Muscle layer of duodenum (tissue), 2 donors: Measurements from ENCODE around the gene MIOX.

Source experiments
- H3K27ac ChIP-seq: one replicate; pipeline ENCODE4 v1.7.0; 2013; ENCODE audit warnings: mild to moderate bottlenecking, low read length
- H3K27me3 ChIP-seq: one replicate; pipeline ENCODE4 v1.7.0; 2013; ENCODE audit warnings: low read depth, mild to moderate bottlenecking, control low read depth, low read length
- H3K36me3 ChIP-seq, 2 donors: one replicate each; pipeline ENCODE4 v1.7.0; 2013; ENCODE audit warnings: low read length in 2 of 2, control low read depth in 1 of 2, mild to moderate bottlenecking in 1 of 2; ENCODE audit not compliant: insufficient read depth in 2 of 2, control insufficient read depth in 1 of 2
- H3K4me1 ChIP-seq, 2 donors: one replicate each; pipeline ENCODE4 v1.7.0; 2013; ENCODE audit warnings: low read length in 2 of 2, mild to moderate bottlenecking in 2 of 2, control low read depth in 1 of 2, moderate library complexity in 1 of 2; ENCODE audit not compliant: insufficient read depth in 2 of 2, control insufficient read depth in 1 of 2
- H3K4me3 ChIP-seq, 2 donors: one replicate each; pipeline ENCODE4 v1.7.0; 2013; ENCODE audit warnings: low read length in 2 of 2, low read depth in 1 of 2, mild to moderate bottlenecking in 1 of 2
- H3K9me3 ChIP-seq, 2 donors: one replicate each; pipeline ENCODE4 v1.7.0; 2013; ENCODE audit warnings: low read length in 2 of 2, control low read depth in 1 of 2, mild to moderate bottlenecking in 1 of 2; ENCODE audit not compliant: control insufficient read depth in 1 of 2
- donor health status: healthy.

Gene MIOX

DNA sequence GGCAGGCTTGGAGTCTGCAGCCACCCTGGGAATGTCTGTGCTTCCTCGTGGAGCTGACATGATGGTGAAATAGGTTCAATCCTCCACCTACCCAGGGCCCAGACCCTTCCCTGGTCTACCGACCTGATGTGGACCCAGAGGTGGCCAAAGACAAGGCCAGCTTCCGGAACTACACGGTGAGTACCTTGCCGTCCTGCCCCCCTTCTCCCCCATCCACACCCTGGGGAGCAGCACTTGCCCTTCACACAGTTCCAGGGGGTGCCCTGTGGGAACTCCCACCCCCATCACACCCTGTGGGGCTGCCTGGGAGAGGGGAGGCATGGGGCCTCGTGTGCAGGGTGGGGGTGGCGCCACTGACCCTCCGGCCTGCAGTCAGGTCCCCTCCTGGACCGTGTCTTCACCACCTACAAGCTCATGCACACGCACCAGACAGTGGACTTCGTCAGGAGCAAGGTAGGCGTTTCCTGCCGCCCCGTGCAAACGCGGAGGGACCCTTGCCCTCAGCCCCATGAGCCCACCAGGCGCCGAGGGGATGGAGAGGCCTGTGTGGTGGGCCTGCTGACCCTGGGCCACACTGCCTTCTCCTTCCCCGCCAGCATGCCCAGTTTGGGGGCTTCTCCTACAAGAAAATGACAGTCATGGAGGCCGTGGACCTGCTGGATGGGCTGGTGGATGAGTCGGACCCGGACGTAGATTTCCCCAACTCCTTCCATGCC lies 789 bp downstream of the MIOX start:
- no peaks in the 10 kb centered on the region for H3K27me3 ChIP-seq
- no peak overlapping the region for H3K4me3 ChIP-seq
- H3K27ac ChIP-seq: no peak overlapping the region
- H3K4me1 ChIP-seq: no peaks in the 10 kb centered on the region
- no peaks in the 10 kb centered on the region for H3K36me3 ChIP-seq
- H3K9me3 ChIP-seq: no peaks in the 10 kb centered on the region

DNA sequence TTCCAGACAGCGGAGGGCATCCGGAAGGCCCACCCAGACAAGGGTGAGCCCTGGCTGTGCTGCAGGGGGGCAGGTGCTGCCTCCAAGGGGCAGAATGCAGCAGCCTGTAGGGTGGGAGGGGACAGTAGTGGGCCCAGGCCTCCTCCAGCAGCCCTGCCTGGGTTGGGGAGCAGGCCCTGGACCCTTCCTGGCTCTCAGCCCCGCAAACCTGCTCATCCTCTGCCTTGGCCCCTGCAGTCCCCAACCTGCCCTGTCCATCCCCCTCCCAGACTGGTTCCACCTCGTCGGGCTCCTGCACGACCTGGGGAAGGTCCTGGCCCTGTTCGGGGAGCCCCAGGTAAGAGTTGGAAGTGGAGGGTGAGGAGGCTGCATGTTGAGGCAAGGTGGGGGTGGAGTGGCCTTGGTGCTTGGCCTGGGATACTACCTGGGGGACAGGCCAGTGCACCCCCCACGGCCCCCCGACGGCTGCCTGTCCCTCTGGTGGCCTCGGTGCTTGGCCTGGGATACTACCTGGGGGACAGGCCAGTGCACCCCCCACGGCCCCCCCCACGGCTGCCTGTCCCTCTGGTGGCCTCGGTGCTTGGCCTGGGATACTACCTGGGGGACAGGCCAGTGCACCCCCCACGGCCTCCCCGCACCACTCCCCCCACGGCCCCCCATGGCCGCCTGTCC lies 1.5 kb downstream of the MIOX start:
- H3K27me3 ChIP-seq: no peaks in the 10 kb centered on the region
- no peak overlapping the region for H3K4me3 ChIP-seq
- no peaks in the 10 kb centered on the region for H3K36me3 ChIP-seq
- H3K4me1 ChIP-seq: no peaks in the 10 kb centered on the region
- no peaks in the 10 kb centered on the region for H3K9me3 ChIP-seq
- no peak overlapping the region for H3K27ac ChIP-seq

DNA sequence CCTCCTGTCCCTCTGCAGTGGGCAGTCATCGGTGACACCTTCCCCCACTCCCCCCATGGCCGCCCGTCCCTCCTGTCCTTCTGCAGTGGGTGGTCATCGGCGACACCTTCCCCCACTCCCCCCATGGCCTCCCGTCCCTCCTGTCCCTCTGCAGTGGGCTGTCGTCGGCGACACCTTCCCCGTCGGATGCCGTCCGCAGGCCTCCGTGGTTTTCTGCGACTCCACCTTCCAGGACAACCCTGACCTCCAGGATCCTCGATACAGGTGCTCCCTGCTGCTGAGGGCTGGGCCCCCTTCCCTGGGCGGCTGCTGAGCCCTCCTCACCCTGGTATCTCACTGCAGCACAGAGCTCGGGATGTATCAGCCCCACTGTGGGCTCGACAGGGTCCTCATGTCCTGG lies 2.2 kb downstream of the MIOX start:
- Histone ChIP-seq H3K4me3 (no peak overlapping the region), H3K27me3 (no peaks in the 10 kb centered on the region), H3K36me3 (no peaks in the 10 kb centered on the region), H3K9me3 (no peaks in the 10 kb centered on the region), H3K4me1 (no peaks in the 10 kb centered on the region), H3K27ac (no peak overlapping the region)

DNA sequence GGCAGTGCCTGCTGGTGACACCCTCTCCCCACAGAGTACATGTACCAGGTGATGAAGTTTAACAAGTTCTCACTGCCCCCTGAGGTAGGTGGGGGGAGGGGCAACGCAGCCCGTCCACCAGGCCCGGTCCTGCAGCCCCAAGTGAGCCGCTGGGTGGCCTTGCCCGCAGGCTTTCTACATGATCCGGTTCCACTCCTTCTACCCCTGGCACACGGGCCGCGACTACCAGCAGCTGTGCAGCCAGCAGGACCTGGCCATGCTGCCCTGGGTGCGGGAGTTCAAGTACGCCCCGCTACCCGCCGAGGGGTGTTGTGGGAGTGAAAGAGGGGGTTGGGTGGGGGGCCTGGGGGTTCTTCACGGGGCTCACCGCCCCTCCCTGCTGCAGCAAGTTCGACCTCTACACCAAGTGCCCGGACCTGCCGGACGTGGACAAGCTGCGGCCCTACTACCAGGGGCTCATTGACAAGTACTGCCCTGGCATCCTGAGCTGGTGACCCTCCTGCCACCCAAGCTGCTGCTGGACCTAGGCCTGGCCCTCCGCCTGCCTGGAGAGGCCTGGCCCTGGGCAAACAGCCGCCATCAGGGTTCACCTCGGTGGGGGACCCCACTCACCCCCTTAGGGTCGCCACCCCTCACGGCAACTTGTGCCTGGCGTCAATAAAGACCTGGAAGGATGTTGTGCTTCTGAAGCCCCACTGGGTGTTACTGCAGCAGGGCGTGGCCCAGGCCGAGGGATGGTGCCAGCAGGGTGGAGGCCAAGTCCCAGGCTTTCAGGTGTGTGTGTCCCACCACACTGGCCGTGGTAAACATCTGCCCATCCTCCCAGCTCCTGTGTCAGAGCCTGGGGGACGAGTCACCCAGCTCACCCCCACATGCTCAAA lies 2.9 kb downstream of the MIOX start:
- Histone ChIP-seq H3K9me3 (no peaks in the 10 kb centered on the region), H3K36me3 (no peaks in the 10 kb centered on the region), H3K27ac (no peak overlapping the region), H3K4me3 (no peak overlapping the region), H3K4me1 (no peaks in the 10 kb centered on the region), H3K27me3 (no peaks in the 10 kb centered on the region)

DNA sequence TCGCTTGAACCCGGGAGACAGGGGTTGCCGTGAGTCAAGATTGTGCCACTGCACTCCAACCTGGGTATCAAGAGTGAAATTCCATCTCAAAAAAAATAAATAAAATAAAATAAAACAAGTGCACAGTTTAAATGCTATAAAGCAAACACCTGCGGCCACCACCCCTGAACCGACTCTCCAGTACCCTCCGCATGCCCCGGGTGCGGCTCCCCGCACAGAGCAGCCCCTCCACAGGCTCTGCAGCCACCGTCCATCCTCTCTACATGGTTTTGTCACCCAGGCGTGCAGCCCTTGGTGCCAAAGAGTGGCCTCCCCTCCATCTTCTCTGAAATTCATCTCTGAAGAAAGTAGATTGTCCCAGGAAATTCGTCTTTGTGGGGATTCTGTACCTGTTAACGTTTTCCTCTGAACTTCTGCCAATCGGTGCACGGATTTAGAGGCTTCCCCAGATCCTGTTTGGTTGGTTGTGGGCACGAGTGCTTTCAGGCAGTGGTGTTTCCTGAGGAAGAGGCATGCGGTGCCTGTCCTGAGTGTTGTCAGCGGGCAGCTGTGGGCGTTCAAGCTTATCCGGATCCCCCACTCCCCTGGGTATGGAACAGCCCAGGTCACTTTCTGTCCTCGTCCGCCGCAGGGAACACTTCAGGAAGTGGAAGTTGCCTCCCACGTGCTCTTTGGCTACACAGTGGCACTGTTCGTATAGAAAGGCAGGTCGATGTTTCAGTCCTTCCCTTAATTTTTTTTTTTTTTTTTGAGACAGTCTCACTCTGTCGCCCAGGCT lies 4.1 kb downstream of the MIOX start:
- no peaks in the 10 kb centered on the region for H3K9me3 ChIP-seq
- H3K4me1 ChIP-seq: no peaks in the 10 kb centered on the region
- H3K36me3 ChIP-seq: no peaks in the 10 kb centered on the region
- H3K27ac ChIP-seq: no peak overlapping the region
- no peaks in the 10 kb centered on the region for H3K27me3 ChIP-seq
- H3K4me3 ChIP-seq: no peak overlapping the region

DNA sequence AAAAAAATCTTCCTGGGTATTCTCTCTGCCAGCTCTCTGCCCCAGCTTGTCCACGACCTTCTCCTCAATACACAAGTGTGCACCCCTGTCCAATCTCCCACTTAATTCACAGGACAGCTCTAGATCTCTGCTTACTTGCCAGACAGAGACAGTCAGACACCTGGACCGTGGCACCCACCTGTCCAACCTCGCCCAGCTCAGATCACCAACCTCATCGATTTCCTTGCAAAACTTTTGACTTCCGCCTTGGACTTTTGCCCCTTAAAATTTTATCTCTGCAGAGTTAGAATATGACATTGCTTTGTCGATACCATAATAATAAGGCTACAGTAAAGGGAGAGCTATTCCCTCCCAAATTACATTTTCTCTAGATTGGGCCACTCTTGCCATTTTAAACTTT lies 10.4 kb downstream of the MIOX start:
- Histone ChIP-seq H3K27ac (no peak overlapping the region), H3K4me3 (no peak overlapping the region), H3K4me1 (peaks cover 0 to 3% of the 10 kb centered on the region in 2 donors), H3K36me3 (no peaks in the 10 kb centered on the region), H3K9me3 (no peaks in the 10 kb centered on the region), H3K27me3 (no peaks in the 10 kb centered on the region)

DNA sequence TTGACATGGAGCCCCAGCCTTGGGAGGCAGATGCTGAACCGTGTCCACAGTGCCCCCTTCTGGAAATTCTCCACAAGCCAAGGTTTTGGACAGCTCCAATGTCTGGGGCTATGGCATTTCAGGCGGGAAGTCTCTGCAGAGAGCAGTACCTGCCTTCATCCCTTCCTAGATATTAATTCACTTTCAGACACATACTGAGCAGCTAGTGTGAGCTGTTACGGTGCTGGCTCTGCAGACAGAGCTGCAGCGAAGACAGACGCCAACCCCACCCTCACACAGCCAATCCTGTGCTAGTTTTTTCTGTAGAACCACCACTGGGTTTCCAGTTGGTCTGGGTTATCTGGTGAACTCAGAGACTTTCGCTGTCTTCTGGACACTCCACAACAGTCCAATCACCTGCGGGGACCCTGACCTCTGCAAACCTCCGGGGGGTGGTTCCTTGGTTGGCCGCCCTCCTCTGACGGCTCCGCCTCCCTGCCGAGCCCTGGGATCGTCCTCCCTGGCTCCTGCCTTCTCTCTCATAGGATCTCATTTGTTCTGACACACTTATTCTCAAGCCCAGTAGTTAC lies 11.7 kb downstream of the MIOX start:
- Histone ChIP-seq H3K9me3 (no peaks in the 10 kb centered on the region), H3K27ac (no peak overlapping the region), H3K36me3 (peaks cover 0 to 9% of the 10 kb centered on the region in 2 donors), H3K4me1 (peaks cover 0 to 3% of the 10 kb centered on the region in 2 donors), H3K27me3 (no peaks in the 10 kb centered on the region), H3K4me3 (no peak overlapping the region)

DNA sequence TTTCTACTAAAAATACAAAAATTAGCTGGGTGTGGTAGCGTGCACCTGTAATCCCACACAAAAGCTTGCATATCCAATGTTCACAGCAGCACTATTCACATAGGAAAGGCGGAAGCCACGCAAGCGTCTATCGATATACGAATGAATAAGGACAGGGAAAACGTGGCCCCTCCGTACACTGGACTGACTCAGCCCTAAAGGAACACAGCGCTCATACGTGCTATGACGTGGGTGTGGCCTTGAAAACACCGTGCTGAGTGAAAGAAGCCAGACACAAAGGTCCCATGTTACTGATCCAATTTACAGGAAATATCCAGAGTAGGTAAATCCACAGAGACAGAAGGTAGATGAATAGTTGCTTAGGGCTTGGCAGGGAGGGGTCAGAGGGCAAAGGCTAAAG lies 13.8 kb downstream of the MIOX start:
- no peaks in the 10 kb centered on the region for H3K9me3 ChIP-seq
- peaks cover 0 to 3% of the 10 kb centered on the region in 2 donors for H3K4me1 ChIP-seq
- no peak overlapping the region for H3K27ac ChIP-seq
- no peaks in the 10 kb centered on the region for H3K27me3 ChIP-seq
- H3K36me3 ChIP-seq: peaks cover 0 to 22% of the 10 kb centered on the region in 2 donors
- no peak overlapping the region for H3K4me3 ChIP-seq

DNA sequence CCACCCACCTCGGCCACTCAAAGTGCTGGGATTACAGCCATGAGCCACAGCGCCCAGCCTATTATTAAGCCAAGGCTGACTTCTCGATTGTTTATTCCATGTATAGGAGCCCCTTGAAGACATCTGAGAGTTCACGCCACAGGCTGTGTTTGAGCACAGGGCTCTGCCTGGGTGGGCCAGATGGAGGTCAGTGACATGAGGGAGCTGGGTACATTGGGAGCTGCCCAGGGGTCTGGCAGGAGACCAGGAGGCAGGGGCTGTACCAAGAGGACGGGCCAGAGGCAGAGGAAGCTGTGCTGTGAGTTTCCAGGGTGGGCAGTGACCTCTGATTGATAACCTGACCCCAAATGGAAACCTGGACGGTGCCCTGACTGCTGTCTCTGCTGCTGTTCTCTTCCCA lies 15.4 kb downstream of the MIOX start:
- Histone ChIP-seq H3K36me3 (peaks cover 0 to 23% of the 10 kb centered on the region in 2 donors), H3K9me3 (no peaks in the 10 kb centered on the region), H3K4me3 (no peak overlapping the region), H3K27me3 (no peaks in the 10 kb centered on the region), H3K4me1 (peaks cover 0 to 16% of the 10 kb centered on the region in 2 donors), H3K27ac (no peak overlapping the region)

DNA sequence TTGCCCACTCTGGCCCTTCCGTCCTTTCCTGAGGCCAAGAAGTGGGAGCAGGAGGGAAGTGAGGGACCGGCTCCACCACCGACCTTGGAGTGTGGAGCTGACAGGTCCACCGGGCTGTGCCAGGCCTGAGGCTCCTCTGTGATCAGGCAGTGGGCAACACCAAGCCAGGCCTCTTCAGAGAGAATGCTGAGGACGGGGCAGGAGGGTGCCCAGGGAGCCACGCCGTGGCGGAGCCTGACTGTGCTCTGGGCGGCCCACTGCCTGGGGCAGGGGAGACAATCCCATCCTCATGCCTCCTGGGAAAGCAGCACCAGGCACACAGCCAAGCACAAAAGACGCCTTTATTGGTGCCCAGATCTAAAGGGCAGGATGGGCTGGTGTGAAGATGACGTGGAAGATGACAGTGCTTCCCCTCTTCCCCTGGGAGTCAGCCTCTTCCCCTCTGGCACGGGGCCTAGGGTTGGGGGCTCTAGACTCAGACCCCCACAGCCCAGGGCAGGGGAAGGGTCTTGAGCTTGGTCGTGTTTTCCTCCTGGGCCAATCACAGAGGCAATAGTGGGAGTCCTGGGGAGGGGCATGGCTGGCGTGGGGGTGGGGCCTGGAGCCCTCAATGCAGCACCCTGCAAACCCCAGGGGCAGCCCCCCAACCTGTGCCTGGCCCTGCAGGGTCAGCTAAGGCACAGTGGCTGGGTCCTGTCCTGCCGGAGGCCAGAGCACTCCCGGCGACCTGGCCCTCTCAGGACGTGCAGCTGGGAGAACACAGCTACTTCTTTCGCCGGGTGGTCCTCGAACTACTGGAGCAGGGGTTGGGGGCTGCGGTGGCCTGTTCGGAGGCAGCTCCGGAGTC lies 16.2 kb downstream of the MIOX start:
- no peaks in the 10 kb centered on the region for H3K9me3 ChIP-seq
- no peaks in the 10 kb centered on the region for H3K27me3 ChIP-seq
- H3K4me3 ChIP-seq: no peak overlapping the region
- H3K4me1 ChIP-seq: peaks cover 0 to 16% of the 10 kb centered on the region in 2 donors
- peaks cover 0 to 23% of the 10 kb centered on the region in 2 donors for H3K36me3 ChIP-seq
- no peak overlapping the region for H3K27ac ChIP-seq
